Endothelial cell of hepatic sinusoid (primary cell): ENCODE measurements around the gene VPS13C.

ENCODE experiments used
- in situ Hi-C: cut with HindIII; loops from 2 replicates; pipeline ENCODE4 v1.10.0; 2017; ENCODE audit warnings: low sequenced_read_pairs

The VPS13C gene, protein sequence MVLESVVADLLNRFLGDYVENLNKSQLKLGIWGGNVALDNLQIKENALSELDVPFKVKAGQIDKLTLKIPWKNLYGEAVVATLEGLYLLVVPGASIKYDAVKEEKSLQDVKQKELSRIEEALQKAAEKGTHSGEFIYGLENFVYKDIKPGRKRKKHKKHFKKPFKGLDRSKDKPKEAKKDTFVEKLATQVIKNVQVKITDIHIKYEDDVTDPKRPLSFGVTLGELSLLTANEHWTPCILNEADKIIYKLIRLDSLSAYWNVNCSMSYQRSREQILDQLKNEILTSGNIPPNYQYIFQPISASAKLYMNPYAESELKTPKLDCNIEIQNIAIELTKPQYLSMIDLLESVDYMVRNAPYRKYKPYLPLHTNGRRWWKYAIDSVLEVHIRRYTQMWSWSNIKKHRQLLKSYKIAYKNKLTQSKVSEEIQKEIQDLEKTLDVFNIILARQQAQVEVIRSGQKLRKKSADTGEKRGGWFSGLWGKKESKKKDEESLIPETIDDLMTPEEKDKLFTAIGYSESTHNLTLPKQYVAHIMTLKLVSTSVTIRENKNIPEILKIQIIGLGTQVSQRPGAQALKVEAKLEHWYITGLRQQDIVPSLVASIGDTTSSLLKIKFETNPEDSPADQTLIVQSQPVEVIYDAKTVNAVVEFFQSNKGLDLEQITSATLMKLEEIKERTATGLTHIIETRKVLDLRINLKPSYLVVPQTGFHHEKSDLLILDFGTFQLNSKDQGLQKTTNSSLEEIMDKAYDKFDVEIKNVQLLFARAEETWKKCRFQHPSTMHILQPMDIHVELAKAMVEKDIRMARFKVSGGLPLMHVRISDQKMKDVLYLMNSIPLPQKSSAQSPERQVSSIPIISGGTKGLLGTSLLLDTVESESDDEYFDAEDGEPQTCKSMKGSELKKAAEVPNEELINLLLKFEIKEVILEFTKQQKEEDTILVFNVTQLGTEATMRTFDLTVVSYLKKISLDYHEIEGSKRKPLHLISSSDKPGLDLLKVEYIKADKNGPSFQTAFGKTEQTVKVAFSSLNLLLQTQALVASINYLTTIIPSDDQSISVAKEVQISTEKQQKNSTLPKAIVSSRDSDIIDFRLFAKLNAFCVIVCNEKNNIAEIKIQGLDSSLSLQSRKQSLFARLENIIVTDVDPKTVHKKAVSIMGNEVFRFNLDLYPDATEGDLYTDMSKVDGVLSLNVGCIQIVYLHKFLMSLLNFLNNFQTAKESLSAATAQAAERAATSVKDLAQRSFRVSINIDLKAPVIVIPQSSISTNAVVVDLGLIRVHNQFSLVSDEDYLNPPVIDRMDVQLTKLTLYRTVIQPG (N-terminal part only)

DNA sequence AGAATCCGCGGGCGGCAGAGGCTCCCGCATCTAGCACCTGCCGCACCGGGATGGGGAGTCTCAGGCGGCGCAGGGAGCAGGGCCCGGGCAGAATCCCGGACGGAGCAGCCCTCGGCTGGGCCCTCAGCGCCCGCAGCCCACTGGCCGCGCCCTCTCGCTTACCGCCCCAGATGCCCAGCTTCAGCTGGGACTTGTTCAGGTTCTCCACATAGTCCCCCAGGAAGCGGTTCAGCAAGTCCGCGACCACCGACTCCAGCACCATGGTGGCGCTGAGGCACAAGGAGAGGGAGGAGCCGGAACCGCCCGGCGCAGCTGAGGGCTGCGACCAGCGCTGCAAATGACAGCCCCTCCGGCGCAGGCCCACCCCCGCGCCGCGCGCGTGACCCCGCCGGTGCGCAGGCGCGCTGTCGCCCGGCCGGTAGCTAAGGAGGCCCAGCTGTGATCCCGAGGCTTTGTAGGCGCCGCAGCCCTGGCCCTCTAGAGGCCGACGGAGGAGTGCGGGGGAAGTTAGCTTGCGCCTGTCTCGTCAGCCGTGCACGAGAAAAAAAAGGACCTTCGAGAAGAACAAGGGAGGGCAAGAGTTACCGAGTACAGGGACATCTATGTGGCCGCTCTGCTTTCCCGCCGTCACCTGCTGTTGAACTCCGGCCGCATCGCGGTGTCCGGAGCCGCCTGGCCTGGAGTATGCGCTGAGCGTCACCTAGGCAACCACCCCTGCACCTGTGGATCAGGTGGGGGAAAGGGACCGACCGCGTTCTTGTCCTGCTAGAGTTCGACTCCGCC lies at the start of gene VPS13C:
TSS of gene VPS13C (minus strand) at position 335 of the 783 bp plus-strand sequence. CDS start at position 262, 73 bp downstream.
- in situ Hi-C loops, result no loop called here

DNA sequence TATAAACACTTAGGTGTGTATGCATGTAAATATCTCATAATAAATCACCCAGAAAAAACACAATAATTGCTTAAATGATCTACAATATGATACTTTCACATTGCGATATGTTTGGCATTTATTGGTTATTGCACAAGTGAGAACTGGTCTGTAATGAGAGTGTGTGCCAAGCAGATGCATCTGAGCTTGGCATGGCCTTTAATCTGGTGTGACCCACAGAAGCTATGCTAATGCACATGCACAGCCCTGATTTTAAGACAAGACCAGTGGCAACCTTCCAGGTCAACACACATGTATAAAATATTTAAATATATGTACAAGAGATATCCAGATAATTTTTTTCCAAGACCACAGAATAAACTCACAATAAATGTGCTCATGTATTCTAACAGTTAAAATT lies 49.2 kb upstream of the VPS13C start:
- in situ Hi-C loops, result no loop called here

DNA sequence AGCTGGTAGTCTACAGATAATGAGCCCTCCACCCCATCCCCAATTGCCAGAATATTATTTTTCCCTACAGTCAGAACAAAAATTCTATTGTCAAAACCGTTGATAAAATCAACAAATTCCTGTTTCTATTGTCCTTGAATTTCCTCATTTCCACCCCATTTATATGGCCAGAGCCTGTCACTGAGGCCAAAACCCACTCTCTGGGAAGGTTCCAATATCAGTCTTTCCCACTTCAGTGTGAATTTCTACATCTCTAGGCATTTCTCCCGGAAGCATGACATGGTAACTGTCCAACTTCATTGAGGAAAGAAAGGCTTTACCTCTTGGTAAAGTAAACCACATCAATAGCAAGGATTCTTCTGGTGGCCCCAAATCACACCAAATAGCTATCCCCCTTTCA lies 48.2 kb upstream of the VPS13C start:
- in situ Hi-C loops, result no loop called here

GRCh38 chr15:62107571-62108121 lies 47.4 kb upstream of the VPS13C start:
- in situ Hi-C loops, result no loop called here

DNA sequence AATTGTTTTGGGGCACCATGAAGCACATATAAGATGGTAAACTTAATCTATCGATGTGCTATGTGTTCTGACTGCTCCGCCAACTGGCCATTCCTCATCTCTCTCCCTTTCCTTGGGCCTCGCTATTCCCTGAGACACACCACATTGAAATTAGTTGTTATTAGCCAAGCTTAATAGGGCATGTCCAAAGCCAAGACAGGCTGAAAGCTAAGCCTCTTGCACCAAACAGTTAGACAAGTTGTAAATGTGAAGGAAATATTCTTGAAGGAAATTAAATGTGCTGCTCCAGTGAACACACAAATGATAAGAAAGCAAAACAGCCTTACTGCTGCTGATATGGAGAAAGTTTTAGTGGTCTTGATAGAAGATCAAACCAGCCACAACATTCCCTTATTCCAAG lies 45.8 kb upstream of the VPS13C start:
- in situ Hi-C loops, result no loop called here

DNA sequence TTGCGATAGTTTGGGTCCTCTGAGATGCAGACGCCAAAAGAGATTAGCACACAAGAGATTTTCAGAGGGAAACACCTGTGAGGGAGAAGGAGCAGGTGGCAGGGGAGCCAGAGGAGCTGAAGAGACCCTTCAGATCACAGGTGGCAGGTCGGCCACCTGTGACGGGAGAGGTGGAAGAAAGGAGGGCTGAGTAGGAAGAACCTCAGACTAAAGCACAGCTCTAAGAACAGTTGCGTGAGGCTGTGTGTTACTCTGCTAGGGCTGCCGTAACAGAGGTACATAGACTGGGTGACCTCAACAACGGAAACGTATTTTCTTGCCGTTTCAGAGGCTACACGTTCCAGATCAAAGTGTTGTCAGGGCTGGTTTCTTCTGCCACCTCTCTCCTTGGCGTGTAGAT lies 45.0 kb upstream of the VPS13C start:
- in situ Hi-C loops, result no loop called here

- in situ Hi-C loops, result no loop called here
These were observed 44.6 kb upstream of the VPS13C start for GRCh38 chr15:62104846-62105245.

DNA sequence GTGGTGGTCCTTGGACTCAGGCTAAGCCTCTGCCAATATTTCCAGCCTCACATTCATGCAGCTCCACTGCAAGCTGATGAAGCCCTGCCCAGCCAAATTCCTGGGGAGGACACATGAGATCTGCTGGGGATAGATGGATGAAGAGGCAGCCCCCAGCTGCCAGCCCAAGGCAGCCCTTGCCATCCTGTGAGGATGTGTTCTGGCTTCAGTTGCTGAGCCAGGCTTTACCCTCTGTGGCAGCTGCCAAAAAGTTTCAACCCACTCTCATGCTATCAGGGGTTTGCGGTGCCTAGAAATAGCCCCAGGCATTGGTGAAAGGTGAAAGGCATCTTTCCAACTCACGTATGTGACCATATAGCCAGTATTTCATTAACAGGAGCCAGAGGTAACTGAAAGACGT lies 44.2 kb upstream of the VPS13C start:
- in situ Hi-C loops, result no loop called here

GRCh38 chr15:62103431-62103830 lies 43.2 kb upstream of the VPS13C start:
- in situ Hi-C loops, result no loop called here

- in situ Hi-C loops, result no loop called here
These were observed 38.9 kb upstream of the VPS13C start for GRCh38 chr15:62099094-62099601.

DNA sequence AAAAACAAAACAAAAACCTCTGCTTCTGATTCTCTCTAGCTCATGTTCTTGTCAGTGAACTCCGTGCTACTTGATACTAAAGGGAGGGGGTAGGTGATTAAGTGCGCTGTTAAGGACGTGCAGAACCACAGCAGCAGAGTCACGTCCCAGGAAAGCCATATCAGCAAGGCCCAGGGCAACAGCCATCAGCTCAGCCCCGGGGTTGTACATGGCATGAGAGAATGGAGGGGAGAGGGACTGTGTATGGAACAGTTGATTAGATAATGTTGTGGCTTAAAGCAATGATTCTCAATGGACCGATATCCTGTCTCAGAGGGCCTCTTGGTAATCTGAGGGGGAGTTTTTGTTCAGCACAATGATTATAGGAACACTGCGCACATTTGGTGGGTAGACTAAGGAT lies 34.1 kb upstream of the VPS13C start:
- in situ Hi-C loops, result no loop called here

- in situ Hi-C loops, result no loop called here
These were observed 33.6 kb upstream of the VPS13C start for GRCh38 chr15:62093809-62094208.

GRCh38 chr15:62090988-62091387 lies 30.7 kb upstream of the VPS13C start:
- in situ Hi-C loops, result no loop called here

DNA sequence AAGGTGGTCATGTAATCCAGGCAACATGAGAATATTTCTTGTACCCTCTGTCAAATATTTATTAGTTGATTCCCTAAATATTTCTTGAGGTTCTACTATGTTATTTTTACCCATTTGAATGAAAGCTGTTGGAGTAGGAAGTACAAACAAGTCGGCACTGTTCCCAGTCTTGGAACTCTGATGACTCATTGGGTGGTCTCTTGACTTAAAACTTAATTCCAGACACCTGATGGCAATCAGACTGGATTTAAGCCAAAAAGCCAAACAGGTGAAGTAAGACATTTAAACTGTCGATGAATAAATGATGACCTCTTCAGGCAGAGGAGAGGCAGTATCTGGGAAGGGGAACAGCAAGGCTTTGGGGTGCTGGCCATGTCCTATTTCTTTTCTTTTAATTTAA lies 29.4 kb upstream of the VPS13C start:
- in situ Hi-C loops, result no loop called here

DNA sequence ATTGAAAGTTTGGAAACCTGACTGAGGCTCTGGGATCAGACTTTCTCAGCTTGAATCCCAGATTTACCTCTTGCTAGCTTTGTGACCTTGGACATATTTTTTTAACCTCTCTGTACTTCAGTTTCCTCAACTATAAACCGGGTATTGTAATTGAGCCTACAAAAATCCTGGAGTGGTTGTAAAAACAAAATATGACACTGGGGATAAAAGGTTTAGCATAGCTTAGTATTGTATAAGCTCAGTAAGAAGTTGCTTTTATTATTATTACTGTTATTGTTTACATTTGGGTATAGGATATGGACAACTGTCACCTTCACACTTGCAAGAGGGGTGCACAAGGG lies 28.1 kb upstream of the VPS13C start:
- in situ Hi-C loops, result no loop called here

DNA sequence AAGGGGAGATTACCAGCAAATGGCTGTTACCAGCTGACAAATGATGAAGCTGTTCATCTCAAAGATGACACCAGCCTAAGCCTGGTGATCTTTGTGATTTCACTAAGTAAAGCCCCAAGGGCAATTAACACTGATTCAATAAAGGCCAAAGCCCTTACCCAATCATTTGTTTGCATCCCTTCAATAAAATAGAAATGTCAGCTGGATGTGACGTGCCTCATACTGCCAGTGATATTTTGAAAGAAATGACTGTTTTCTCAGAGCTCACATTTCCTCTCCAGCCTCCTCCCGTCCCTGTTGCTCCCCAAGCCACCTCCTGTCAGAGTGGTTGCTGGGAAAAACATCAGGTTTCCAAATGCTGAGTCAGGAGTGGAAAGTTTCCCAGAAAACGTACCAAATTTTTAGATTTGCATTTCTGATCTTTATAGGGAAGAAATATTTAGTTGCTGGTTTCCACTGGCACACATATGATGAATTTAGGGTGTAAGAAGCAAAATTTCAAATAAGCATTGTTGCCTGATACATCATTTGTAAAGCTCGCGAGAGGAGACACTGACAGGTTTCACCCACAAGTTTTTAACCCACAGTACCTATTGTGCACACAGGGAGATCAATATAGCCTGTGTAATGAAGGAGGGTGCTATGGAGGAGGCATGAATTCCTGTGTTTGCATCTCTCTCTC lies 27.6 kb upstream of the VPS13C start:
- in situ Hi-C loops, result no loop called here

DNA sequence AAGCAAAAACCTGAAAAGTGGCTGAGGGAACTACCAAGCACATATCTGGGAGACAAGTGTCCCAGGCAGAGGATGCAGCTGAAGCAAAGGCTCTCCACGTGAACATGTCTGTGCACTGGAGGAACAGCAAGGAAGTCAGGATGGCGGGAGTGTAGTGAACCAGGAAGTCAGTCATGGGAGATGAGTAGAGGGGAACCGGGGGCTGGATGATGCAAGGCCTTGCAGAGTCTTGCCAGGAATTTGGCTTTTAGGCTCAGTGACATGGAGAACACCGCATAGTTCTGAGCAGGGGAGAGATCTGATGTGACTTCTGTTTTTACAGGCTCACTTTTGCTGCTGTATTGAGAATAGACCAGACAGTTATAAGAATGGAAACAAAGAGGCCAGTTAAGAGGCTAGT lies 25.5 kb upstream of the VPS13C start:
- in situ Hi-C loops, result no loop called here

DNA sequence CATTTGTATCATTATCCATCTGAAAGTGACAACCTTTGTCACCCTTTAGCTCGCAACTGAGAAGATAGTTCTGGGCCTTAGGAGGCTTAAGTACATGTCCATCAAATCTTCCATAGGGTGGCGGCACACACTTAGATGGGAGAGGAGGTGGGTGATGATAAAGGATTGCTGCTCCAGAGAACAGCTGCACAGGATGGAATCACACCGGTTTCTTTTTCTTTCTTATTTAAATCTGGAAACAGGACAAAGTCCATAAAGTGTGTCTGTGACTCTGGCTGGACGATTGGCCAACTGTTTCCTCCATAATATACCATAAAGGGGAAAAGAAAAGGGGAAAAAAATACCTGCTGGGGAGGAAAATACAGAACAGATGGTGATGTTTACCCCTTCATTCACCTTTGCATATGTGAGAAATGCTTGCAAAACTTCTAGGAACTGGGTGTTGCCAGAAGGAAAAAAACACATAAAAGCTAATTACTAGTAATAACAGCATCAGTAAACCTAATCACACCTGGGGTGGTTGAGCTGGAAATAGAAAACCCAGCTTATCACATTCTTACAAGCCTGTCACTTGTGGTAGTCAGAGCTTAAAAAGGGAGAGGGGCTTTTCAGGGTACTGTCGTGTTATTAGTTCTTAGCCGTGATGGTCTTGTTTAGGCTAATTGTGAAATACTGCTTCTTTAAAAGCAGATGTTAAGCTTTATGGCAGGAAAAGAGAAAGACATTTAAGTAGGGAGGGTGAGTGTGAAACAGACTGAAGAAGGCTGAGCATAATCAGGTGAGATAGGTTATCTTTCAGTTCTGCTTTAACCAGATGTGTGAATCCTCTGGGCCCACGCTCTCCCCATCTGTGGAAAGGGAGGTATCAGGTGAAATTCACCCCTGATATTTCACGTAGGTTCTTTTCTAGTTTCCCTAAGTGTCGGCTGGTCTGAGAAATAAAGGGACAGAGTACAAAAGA lies 23.2 kb upstream of the VPS13C start:
- in situ Hi-C loops, result no loop called here
